ENCODE results near the gene UBXN6.

The UBXN6 gene

GRCh38 chr19:4442819-4443146 is 14.8 kb downstream of the UBXN6 start:
- no peak for DNase-seq (ENCODE audit: low read depth, low spot score)

- no peak for DNase-seq (ENCODE audit: low read depth, low spot score)
Observed at GRCh38 chr19:4441994-4442818, 15.4 kb downstream of the UBXN6 start.

GRCh38 chr19:4439243-4439642 is 18.4 kb downstream of the UBXN6 start:
- no peak for DNase-seq (ENCODE audit: low read depth, low spot score)

GRCh38 chr19:4437103-4437502 is 20.5 kb downstream of the UBXN6 start:
- no peak for DNase-seq (ENCODE audit: low read depth, low spot score)

GRCh38 chr19:4436231-4436630 is 21.4 kb downstream of the UBXN6 start:
- DNase-seq (ENCODE audit: low read depth, low spot score): no peak

GRCh38 chr19:4434391-4434790 is 23.2 kb downstream of the UBXN6 start:
- DNase-seq (ENCODE audit: low read depth, low spot score): no peak

- no peak for DNase-seq (ENCODE audit: low read depth, low spot score)
Observed at GRCh38 chr19:4432918-4433506, 24.6 kb downstream of the UBXN6 start.

GRCh38 chr19:4431808-4432674 is 25.6 kb downstream of the UBXN6 start:
- no peak for DNase-seq (ENCODE audit: low read depth, low spot score)

- DNase-seq (ENCODE audit: low read depth, low spot score): no peak
Observed at GRCh38 chr19:4431296-4431695, 26.3 kb downstream of the UBXN6 start.

- DNase-seq (ENCODE audit: low read depth, low spot score): no peak
Observed at GRCh38 chr19:4430760-4431159, 26.8 kb downstream of the UBXN6 start.

- no peak for DNase-seq (ENCODE audit: low read depth, low spot score)
Observed at GRCh38 chr19:4429771-4430171, 27.8 kb downstream of the UBXN6 start.

- DNase-seq (ENCODE audit: low read depth, low spot score): no peak
Observed at GRCh38 chr19:4429256-4429655, 28.3 kb downstream of the UBXN6 start.

GRCh38 chr19:4428326-4428975 is 29.1 kb downstream of the UBXN6 start:
- no peak for DNase-seq (ENCODE audit: low read depth, low spot score)

- no peak for DNase-seq (ENCODE audit: low read depth, low spot score)
Observed at GRCh38 chr19:4425537-4425936, 32.1 kb downstream of the UBXN6 start.

GRCh38 chr19:4423416-4424126 is 34.0 kb downstream of the UBXN6 start:
- DNase-seq (ENCODE audit: low read depth, low spot score): no peak

- no peak for DNase-seq (ENCODE audit: low read depth, low spot score)
Observed at GRCh38 chr19:4416268-4416667, 41.3 kb downstream of the UBXN6 start.

- DNase-seq (ENCODE audit: low read depth, low spot score): no peak
Observed at GRCh38 chr19:4415352-4415751, 42.2 kb downstream of the UBXN6 start.

GRCh38 chr19:4414800-4415321 is 42.7 kb downstream of the UBXN6 start:
- no peak for DNase-seq (ENCODE audit: low read depth, low spot score)

GRCh38 chr19:4414144-4414799 is 43.3 kb downstream of the UBXN6 start:
- no peak for DNase-seq (ENCODE audit: low read depth, low spot score)

- DNase-seq (ENCODE audit: low read depth, low spot score): no peak
Observed at GRCh38 chr19:4413588-4413987, 44.0 kb downstream of the UBXN6 start.

Measured in brain pericyte (primary cell).